GM18505 (cell line): ENCODE data around the gene DSCAML1.

Experiments
- ATAC-seq: cut with Tn5 transposase; IDR thresholded peaks from one replicate; pipeline ENCODE4 v1.9.1; 2021; ENCODE audit not compliant: unreplicated experiment
- POLR2A ChIP-seq: IDR thresholded peaks from 4 replicates; pipeline ENCODE4 v1.6.1; 2011; ENCODE audit warnings: borderline replicate concordance; ENCODE audit not compliant: insufficient read depth, insufficient read length; ENCODE audit errors: extremely low read depth

Gene DSCAML1

DNA sequence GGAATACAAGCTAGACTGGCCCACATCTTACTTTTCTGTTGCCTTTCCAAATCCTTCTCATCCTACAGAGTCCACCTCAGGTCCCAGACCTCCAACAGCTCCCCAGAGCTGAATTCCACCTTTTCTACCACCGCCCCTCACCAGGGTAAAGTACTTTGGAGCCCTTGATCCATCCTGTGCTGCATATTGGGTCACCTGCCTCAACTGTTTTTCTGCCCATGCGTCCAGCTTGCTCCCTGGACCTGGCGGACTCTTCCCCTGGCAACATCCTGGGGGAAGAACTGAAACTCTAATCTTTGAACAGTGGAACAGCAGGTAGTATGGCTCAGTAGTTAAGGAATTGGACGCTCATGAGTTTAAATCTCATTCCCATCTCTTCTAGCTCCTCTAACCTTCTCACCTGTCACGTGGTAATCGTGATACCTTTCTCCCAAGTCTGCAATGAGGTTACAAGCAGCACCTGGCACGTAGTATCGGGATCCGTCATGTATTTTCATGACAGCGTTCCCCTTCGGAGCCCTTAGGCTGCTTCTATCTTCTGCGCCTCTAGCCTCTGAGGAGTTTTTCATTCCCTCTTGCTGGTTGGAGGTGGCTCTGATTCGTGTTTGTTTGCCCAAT lies 371.2 kb downstream of the DSCAML1 start:
- no peak for ATAC-seq
- no peak for TF ChIP-seq POLR2A

DNA sequence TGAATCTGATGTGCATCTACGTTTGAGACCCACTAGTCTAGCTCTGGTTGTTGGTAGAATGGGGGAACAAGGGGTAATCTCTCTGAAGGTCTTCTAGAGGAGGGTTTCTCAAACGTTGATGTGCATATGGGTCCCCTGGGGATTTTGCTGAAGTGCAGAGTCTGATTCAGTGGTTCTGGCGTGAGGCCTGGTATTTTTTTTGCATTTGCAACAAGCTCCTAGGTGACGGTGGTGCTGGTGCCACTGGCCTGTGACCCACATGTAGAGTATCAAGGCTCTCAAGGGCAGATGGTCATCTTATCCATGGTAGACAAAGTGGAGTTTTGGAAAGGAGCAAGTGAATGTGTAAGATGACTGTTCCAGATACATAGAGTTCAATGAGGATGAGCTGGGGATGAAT lies 372.2 kb downstream of the DSCAML1 start:
- no peak for TF ChIP-seq POLR2A
- ATAC-seq: no peak

GRCh38 chr11:117423046-117423575 lies 373.9 kb downstream of the DSCAML1 start:
- no peak for ATAC-seq
- TF ChIP-seq POLR2A: no peak

GRCh38 chr11:117421476-117421875 lies 375.5 kb downstream of the DSCAML1 start:
- TF ChIP-seq POLR2A: no peak
- no peak for ATAC-seq

- no peak for ATAC-seq
- no peak for TF ChIP-seq POLR2A
Measured at GRCh38 chr11:117421041-117421440, 376.0 kb downstream of the DSCAML1 start.

GRCh38 chr11:117420598-117420997 lies 376.4 kb downstream of the DSCAML1 start:
- ATAC-seq: no peak
- no peak for TF ChIP-seq POLR2A

GRCh38 chr11:117420143-117420485 lies 376.9 kb downstream of the DSCAML1 start:
- TF ChIP-seq POLR2A: no peak
- no peak for ATAC-seq

DNA sequence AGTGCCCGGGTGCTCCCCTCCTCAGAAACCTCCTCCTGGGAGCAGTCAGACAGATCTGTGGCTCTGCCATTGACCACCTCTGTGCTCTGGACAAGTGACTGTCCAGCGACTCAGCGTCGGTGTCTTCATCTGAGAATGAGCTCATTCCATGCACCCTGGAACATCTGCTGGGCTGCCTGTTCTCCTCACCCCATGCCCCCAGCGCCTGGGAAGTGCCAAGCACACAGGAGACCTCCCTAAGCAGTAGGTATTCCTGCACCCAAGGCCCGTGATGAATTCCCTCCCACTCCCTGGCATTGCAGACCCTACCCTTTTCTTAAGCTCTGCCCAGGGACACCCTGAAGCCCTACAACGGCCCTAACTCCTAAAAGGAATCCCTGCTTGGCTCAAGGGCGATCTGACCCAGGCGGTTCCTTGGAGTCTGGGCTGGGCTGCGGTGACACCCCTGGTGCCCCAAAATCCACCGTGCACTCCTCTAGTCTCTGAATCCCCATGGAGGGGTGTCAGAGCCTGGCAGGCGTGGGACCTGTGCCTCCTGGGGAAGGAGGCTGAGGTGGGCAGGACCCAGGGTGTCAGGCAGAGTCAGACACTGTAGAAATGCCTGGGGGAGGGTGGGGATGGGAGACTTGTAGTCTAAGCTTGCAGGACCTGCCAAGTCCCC lies 377.4 kb downstream of the DSCAML1 start:
- no peak for TF ChIP-seq POLR2A
- no peak for ATAC-seq

DNA sequence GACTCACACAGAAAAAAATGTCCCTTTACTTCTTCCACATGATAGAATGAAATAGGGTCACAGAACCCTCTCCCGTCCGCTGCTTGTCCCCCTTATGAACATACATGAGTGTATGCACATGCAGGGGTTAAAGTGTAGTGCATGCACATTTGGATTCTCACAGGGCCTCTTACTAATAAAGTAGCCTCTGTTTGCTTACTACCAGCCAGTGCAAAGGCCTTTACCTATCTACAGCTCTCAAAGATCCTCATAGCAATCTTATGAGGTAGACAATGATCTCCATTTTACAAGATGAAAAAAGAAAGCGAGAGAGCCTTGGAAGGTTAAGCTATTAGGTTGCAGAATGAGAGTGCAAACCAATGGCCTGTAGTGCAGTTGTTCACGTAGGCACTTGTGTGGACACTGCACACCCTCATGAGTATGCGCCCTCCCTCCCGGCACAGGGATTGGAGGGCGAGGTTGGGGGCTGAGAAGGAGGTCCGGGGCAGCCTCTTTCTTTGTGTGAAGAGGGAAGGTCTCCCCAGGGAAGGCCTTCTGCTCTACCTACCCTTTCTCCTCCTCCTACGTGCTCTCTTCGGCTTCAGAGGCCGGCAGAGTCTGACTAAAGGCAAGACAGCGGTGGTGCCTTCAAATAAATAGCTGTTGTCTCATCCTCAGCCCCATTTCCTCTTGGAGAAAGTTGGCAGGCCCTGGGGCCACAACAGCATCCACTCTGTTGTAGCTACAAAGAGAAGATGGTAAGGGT lies 378.1 kb downstream of the DSCAML1 start:
- TF ChIP-seq POLR2A: no peak
- no peak for ATAC-seq

- no peak for TF ChIP-seq POLR2A
- ATAC-seq: no peak
Measured at GRCh38 chr11:117417856-117418255, 379.2 kb downstream of the DSCAML1 start.

- no peak for TF ChIP-seq POLR2A
- ATAC-seq: no peak
Measured at GRCh38 chr11:117417342-117417741, 379.7 kb downstream of the DSCAML1 start.

- ATAC-seq: no peak
- TF ChIP-seq POLR2A: no peak
Measured at GRCh38 chr11:117415358-117415896, 381.6 kb downstream of the DSCAML1 start.

DNA sequence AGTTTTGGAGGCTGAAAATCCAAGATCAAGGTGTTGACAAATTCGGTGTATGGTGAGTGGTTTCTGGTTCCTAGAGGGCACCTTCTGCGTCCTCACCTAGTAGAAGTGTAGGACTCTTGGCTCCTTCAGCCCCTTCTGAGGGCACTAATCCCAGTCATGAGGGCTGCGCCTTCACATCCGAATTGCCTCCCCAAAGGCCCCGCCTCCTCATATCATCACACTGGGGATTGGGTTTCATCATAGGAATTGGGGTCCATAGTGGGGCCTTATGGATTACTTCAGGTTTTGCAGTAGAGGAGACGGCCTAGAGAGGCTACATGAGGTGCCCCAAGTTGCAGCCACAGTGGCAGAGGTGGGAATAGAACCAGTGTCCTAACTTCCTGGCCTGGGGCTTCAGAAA lies 382.3 kb downstream of the DSCAML1 start:
- TF ChIP-seq POLR2A: no peak
- ATAC-seq: no peak
